GM21526 (cell line): Measurements from ENCODE around the gene MYOF.
"Not testable (repeated sequence)": the region's sequence is repeated elsewhere in the genome, so short reads cannot be mapped to it uniquely, and the experiment has no call there.

Experiments used
- ATAC-seq: cut with Tn5 transposase; IDR thresholded peaks from one replicate; pipeline ENCODE4 v1.9.1; 2021; ENCODE audit warnings: moderate library complexity; ENCODE audit not compliant: unreplicated experiment, low FRiP score

MYOF gene

GRCh38 chr10:93434991-93435491, 47.1 kb downstream of the MYOF start:
- ATAC-seq, result no peak

GRCh38 chr10:93431361-93431760, 50.8 kb downstream of the MYOF start:
- ATAC-seq, result no peak

GRCh38 chr10:93425861-93426260, 56.3 kb downstream of the MYOF start:
- ATAC-seq, result no peak

- no peak for ATAC-seq
Observed at GRCh38 chr10:93422118-93422517, 60.0 kb downstream of the MYOF start.

GRCh38 chr10:93420944-93421825, 60.9 kb downstream of the MYOF start:
- ATAC-seq, result no peak

- no peak for ATAC-seq
Observed at GRCh38 chr10:93420091-93420490, 62.0 kb downstream of the MYOF start.

- not testable (repeated sequence) for ATAC-seq
Observed at GRCh38 chr10:93419016-93419415, 63.1 kb downstream of the MYOF start.

- no peak for ATAC-seq
Observed at GRCh38 chr10:93417921-93418320, 64.2 kb downstream of the MYOF start.

GRCh38 chr10:93417266-93417665, 64.9 kb downstream of the MYOF start:
- no peak for ATAC-seq

- no peak for ATAC-seq
Observed at GRCh38 chr10:93416824-93417223, 65.3 kb downstream of the MYOF start.

GRCh38 chr10:93415693-93416092, 66.4 kb downstream of the MYOF start:
- ATAC-seq, result no peak

- no peak for ATAC-seq
Observed at GRCh38 chr10:93413252-93413689, 68.9 kb downstream of the MYOF start.

GRCh38 chr10:93412801-93413200, 69.3 kb downstream of the MYOF start:
- ATAC-seq, result no peak

- ATAC-seq, result no peak
Observed at GRCh38 chr10:93410697-93411348, 71.3 kb downstream of the MYOF start.

GRCh38 chr10:93408783-93409182, 73.4 kb downstream of the MYOF start:
- ATAC-seq, result no peak

- ATAC-seq, result no peak
Observed at GRCh38 chr10:93406364-93407145, 75.6 kb downstream of the MYOF start.

GRCh38 chr10:93404048-93404354, 78.1 kb downstream of the MYOF start:
- ATAC-seq, result no peak

GRCh38 chr10:93403152-93404047, 78.7 kb downstream of the MYOF start:
- no peak for ATAC-seq

GRCh38 chr10:93402192-93402591, 79.9 kb downstream of the MYOF start:
- ATAC-seq, result no peak

- ATAC-seq, result no peak
Observed at GRCh38 chr10:93398528-93398927, 83.6 kb downstream of the MYOF start.
